Memory B cell (primary cell): ENCODE results near the gene HSPA9.

Experiments used
- ATAC-seq: fragments of 150-1000 bp; cut with Tn5 transposase; 2 replicates; pipeline ENCODE4 v1.10.0; 2021; ENCODE audit warnings: low read depth, mild to moderate bottlenecking, moderate library complexity
- DNase-seq, 2 donors: peaks; one replicate each; pipeline ENCODE4 v3.0.0; 2022; ENCODE audit warnings: low spot score in 2 of 2
- H3K27ac Mint-ChIP-seq: one replicate; pipeline ENCODE4 v1.8.0; 2022; ENCODE audit warnings: mild to moderate bottlenecking, moderate library complexity, mixed read lengths
- H3K27me3 Mint-ChIP-seq: one replicate; pipeline ENCODE4 v1.8.0; 2022; ENCODE audit warnings: mixed read lengths
- H3K36me3 Mint-ChIP-seq: one replicate; pipeline ENCODE4 v1.8.0; 2022; ENCODE audit warnings: mild to moderate bottlenecking, mixed read lengths
- H3K4me1 Mint-ChIP-seq: one replicate; pipeline ENCODE4 v1.8.0; 2022; ENCODE audit warnings: mixed read lengths
- H3K4me3 Mint-ChIP-seq: one replicate; pipeline ENCODE4 v1.8.0; 2022; ENCODE audit warnings: mild to moderate bottlenecking, moderate library complexity, mixed read lengths
- H3K9me3 Mint-ChIP-seq: one replicate; pipeline ENCODE4 v1.8.0; 2022; ENCODE audit warnings: mixed read lengths

HSPA9 gene

GRCh38 chr5:138603249-138603920 is 28.2 kb upstream of the HSPA9 start:
- ATAC-seq (no peak), DNase-seq (no peak)
- Mint-ChIP-seq H3K4me1 (peaks cover 6% of the 10 kb centered on the region), H3K9me3 (no peaks in the 10 kb centered on the region), H3K27ac (no peak overlapping the region), H3K4me3 (no peak overlapping the region), H3K27me3 (peaks cover 3% of the 10 kb centered on the region), H3K36me3 (no peaks in the 10 kb centered on the region)

GRCh38 chr5:138602371-138603000 is 27.3 kb upstream of the HSPA9 start:
- no peaks in the 10 kb centered on the region for H3K36me3 Mint-ChIP-seq
- ATAC-seq (no peak), DNase-seq (no peak)
- H3K4me1 Mint-ChIP-seq = peaks cover 6% of the 10 kb centered on the region
- no peak overlapping the region for H3K4me3 Mint-ChIP-seq
- H3K27ac Mint-ChIP-seq = no peak overlapping the region
- no peaks in the 10 kb centered on the region for H3K9me3 Mint-ChIP-seq
- H3K27me3 Mint-ChIP-seq = peaks cover 5% of the 10 kb centered on the region

GRCh38 chr5:138601444-138601843 is 26.2 kb upstream of the HSPA9 start:
- H3K9me3 Mint-ChIP-seq = no peaks in the 10 kb centered on the region
- H3K27ac Mint-ChIP-seq = no peak overlapping the region
- H3K27me3 Mint-ChIP-seq = peaks cover 6% of the 10 kb centered on the region
- DNase-seq (no peak), ATAC-seq (no peak)
- no peaks in the 10 kb centered on the region for H3K36me3 Mint-ChIP-seq
- H3K4me1 Mint-ChIP-seq = peaks cover 6% of the 10 kb centered on the region
- no peak overlapping the region for H3K4me3 Mint-ChIP-seq

GRCh38 chr5:138600446-138600845 is 25.2 kb upstream of the HSPA9 start:
- Mint-ChIP-seq H3K4me1 (peaks cover 3% of the 10 kb centered on the region), H3K27ac (no peak overlapping the region), H3K9me3 (no peaks in the 10 kb centered on the region), H3K27me3 (peaks cover 6% of the 10 kb centered on the region), H3K36me3 (no peaks in the 10 kb centered on the region), H3K4me3 (no peak overlapping the region)
- no peak for DNase-seq
- ATAC-seq = no peak

GRCh38 chr5:138597661-138598400 is 22.6 kb upstream of the HSPA9 start:
- no peak overlapping the region for H3K27ac Mint-ChIP-seq
- no peak for ATAC-seq
- peaks cover 8% of the 10 kb centered on the region for H3K27me3 Mint-ChIP-seq
- DNase-seq = no peak
- H3K4me1 Mint-ChIP-seq = no peaks in the 10 kb centered on the region
- no peak overlapping the region for H3K4me3 Mint-ChIP-seq
- no peaks in the 10 kb centered on the region for H3K36me3 Mint-ChIP-seq
- no peaks in the 10 kb centered on the region for H3K9me3 Mint-ChIP-seq

- no peaks in the 10 kb centered on the region for H3K36me3 Mint-ChIP-seq
- H3K27me3 Mint-ChIP-seq = peaks cover 5% of the 10 kb centered on the region
- DNase-seq = no peak
- no peak overlapping the region for H3K27ac Mint-ChIP-seq
- H3K4me1 Mint-ChIP-seq = no peaks in the 10 kb centered on the region
- no peak overlapping the region for H3K4me3 Mint-ChIP-seq
- no peak for ATAC-seq
- no peaks in the 10 kb centered on the region for H3K9me3 Mint-ChIP-seq
Observed at GRCh38 chr5:138596105-138596881, 21.1 kb upstream of the HSPA9 start.

GRCh38 chr5:138595180-138595795 is 20.1 kb upstream of the HSPA9 start:
- peaks cover 5% of the 10 kb centered on the region for H3K27me3 Mint-ChIP-seq
- H3K27ac Mint-ChIP-seq = no peak overlapping the region
- H3K4me1 Mint-ChIP-seq = no peaks in the 10 kb centered on the region
- no peaks in the 10 kb centered on the region for H3K36me3 Mint-ChIP-seq
- no peak overlapping the region for H3K4me3 Mint-ChIP-seq
- no peak for DNase-seq
- no peak for ATAC-seq
- H3K9me3 Mint-ChIP-seq = no peaks in the 10 kb centered on the region

- ATAC-seq (no peak), DNase-seq (no peak)
- Mint-ChIP-seq H3K36me3 (no peaks in the 10 kb centered on the region), H3K9me3 (no peaks in the 10 kb centered on the region), H3K27me3 (peaks cover 5% of the 10 kb centered on the region), H3K4me1 (no peaks in the 10 kb centered on the region), H3K27ac (no peak overlapping the region), H3K4me3 (no peak overlapping the region)
Observed at GRCh38 chr5:138594305-138595058, 19.3 kb upstream of the HSPA9 start.

GRCh38 chr5:138588013-138588788 is 13.0 kb upstream of the HSPA9 start:
- H3K36me3 Mint-ChIP-seq = no peaks in the 10 kb centered on the region
- no peaks in the 10 kb centered on the region for H3K4me1 Mint-ChIP-seq
- H3K4me3 Mint-ChIP-seq = no peak overlapping the region
- no peak for DNase-seq
- ATAC-seq = no peak
- H3K9me3 Mint-ChIP-seq = peaks cover 2% of the 10 kb centered on the region
- H3K27me3 Mint-ChIP-seq = peaks cover 3% of the 10 kb centered on the region
- no peak overlapping the region for H3K27ac Mint-ChIP-seq

GRCh38 chr5:138585157-138585556 is 10.0 kb upstream of the HSPA9 start:
- Mint-ChIP-seq H3K27me3 (peaks cover 3% of the 10 kb centered on the region), H3K4me3 (no peak overlapping the region), H3K36me3 (no peaks in the 10 kb centered on the region), H3K4me1 (no peaks in the 10 kb centered on the region), H3K9me3 (peaks cover 2% of the 10 kb centered on the region), H3K27ac (no peak overlapping the region)
- DNase-seq = no peak
- no peak for ATAC-seq

- ATAC-seq = no peak
- H3K36me3 Mint-ChIP-seq = no peaks in the 10 kb centered on the region
- H3K4me3 Mint-ChIP-seq = no peak overlapping the region
- no peak for DNase-seq
- H3K4me1 Mint-ChIP-seq = peaks cover 4% of the 10 kb centered on the region
- no peak overlapping the region for H3K27ac Mint-ChIP-seq
- peaks cover 2% of the 10 kb centered on the region for H3K9me3 Mint-ChIP-seq
- peaks cover 3% of the 10 kb centered on the region for H3K27me3 Mint-ChIP-seq
Observed at GRCh38 chr5:138583984-138584637, 8.9 kb upstream of the HSPA9 start.

GRCh38 chr5:138582959-138583358 is 7.8 kb upstream of the HSPA9 start:
- DNase-seq = no peak
- H3K27ac Mint-ChIP-seq = no peak overlapping the region
- peaks cover 4% of the 10 kb centered on the region for H3K4me1 Mint-ChIP-seq
- H3K4me3 Mint-ChIP-seq = no peak overlapping the region
- H3K36me3 Mint-ChIP-seq = no peaks in the 10 kb centered on the region
- peaks cover 2% of the 10 kb centered on the region for H3K9me3 Mint-ChIP-seq
- peaks cover 3% of the 10 kb centered on the region for H3K27me3 Mint-ChIP-seq
- ATAC-seq = no peak
